ENCODE data around the gene PPP1R12B.
"Not testable (repeated sequence)": the region's sequence is repeated elsewhere in the genome, so short reads cannot be mapped to it uniquely, and the experiment has no call there.

The PPP1R12B gene

GRCh38 chr1:202638701-202639305 is 290.3 kb downstream of the PPP1R12B start:
- ATAC-seq, H3K9me3 Mint-ChIP-seq, H3K4me3 Mint-ChIP-seq, H3K36me3 Mint-ChIP-seq, H3K27ac Mint-ChIP-seq: not testable (repeated sequence)
- Mint-ChIP-seq H3K27me3 (peaks cover 94% of the 10 kb centered on the region), H3K4me1 (peaks cover 19% of the 10 kb centered on the region)

GRCh38 chr1:202639500-202639899 is 291.0 kb downstream of the PPP1R12B start:
- ATAC-seq = no peak
- Mint-ChIP-seq H3K4me3 (no peak overlapping the region), H3K9me3 (no peaks in the 10 kb centered on the region), H3K27ac (no peak overlapping the region), H3K36me3 (no peaks in the 10 kb centered on the region), H3K27me3 (peaks cover 98% of the 10 kb centered on the region), H3K4me1 (peaks cover 26% of the 10 kb centered on the region)

GRCh38 chr1:202642212-202642611 is 293.7 kb downstream of the PPP1R12B start:
- Mint-ChIP-seq H3K4me3 (no peak overlapping the region), H3K36me3 (no peaks in the 10 kb centered on the region), H3K27ac (no peak overlapping the region), H3K27me3 (peaks cover 100% of the 10 kb centered on the region), H3K4me1 (peaks cover 30% of the 10 kb centered on the region), H3K9me3 (no peaks in the 10 kb centered on the region)
- ATAC-seq = no peak

All from stimulated activated memory B cell treated with anti-CD40 and anti-IgM and Interleukin-4, amounts not matched to agents 10 μg/mL and 1 μg/mL and 100 μg/mL, for 72 hours (primary cell).